Cortex of kidney (tissue), 1 donor: ENCODE data around the gene KRTAP4-12.
"Not testable (repeated sequence)": the region's sequence is repeated elsewhere in the genome, so short reads cannot be mapped to it uniquely, and the experiment has no call there.

Source experiments
- DNase-seq: peaks from one replicate; lab custom pipeline; 2025; lab: John Stamatoyannopoulos, UW

The KRTAP4-12 gene

GRCh38 chr17:41123991-41124371 lies at the start of gene KRTAP4-12:
TSS of gene KRTAP4-12 (minus strand) at chr17:41124182. CDS start at chr17:41124122, 60 bp downstream.
- DNase-seq = not testable (repeated sequence)

- no peak for DNase-seq
Measured at GRCh38 chr17:41171886-41172285, 47.9 kb upstream of the KRTAP4-12 start.

- DNase-seq = no peak
Measured at GRCh38 chr17:41168121-41168520, 44.1 kb upstream of the KRTAP4-12 start, which contains the start of gene KRTAP4-3. TSS of gene KRTAP4-3 (minus strand) at chr17:41168221. CDS start at chr17:41168172, 49 bp downstream.

- no peak for DNase-seq
Measured at GRCh38 chr17:41167561-41167960, 43.6 kb upstream of the KRTAP4-12 start.

GRCh38 chr17:41163828-41164227 lies 39.8 kb upstream of the KRTAP4-12 start:
- no peak for DNase-seq

GRCh38 chr17:41160648-41161047 lies 36.7 kb upstream of the KRTAP4-12 start, which contains the start of gene KRTAP4-4:
TSS of gene KRTAP4-4 (minus strand) at chr17:41160748. CDS start at chr17:41160691, 57 bp downstream.
- no peak for DNase-seq

- not testable (repeated sequence) for DNase-seq
Measured at GRCh38 chr17:41160190-41160589, 36.2 kb upstream of the KRTAP4-12 start.

GRCh38 chr17:41153856-41154255 lies 29.9 kb upstream of the KRTAP4-12 start:
- no peak for DNase-seq

- no peak for DNase-seq
Measured at GRCh38 chr17:41151525-41151924, 27.5 kb upstream of the KRTAP4-12 start.

GRCh38 chr17:41150026-41150425 lies 26.0 kb upstream of the KRTAP4-12 start:
- no peak for DNase-seq

- DNase-seq = no peak
Measured at GRCh38 chr17:41149652-41149985, 25.6 kb upstream of the KRTAP4-12 start, which contains the start of gene KRTAP4-5. TSS of gene KRTAP4-5 (minus strand) at chr17:41149825. CDS start at chr17:41149767, 58 bp downstream.

- not testable (repeated sequence) for DNase-seq
Measured at GRCh38 chr17:41148971-41149651, 25.1 kb upstream of the KRTAP4-12 start.

GRCh38 chr17:41147531-41148204 lies 23.7 kb upstream of the KRTAP4-12 start:
- DNase-seq = no peak

GRCh38 chr17:41145261-41145660 lies 21.3 kb upstream of the KRTAP4-12 start:
- DNase-seq = no peak

- no peak for DNase-seq
Measured at GRCh38 chr17:41144846-41145245, 20.9 kb upstream of the KRTAP4-12 start.

GRCh38 chr17:41141361-41141760 lies 17.4 kb upstream of the KRTAP4-12 start:
- DNase-seq = no peak

GRCh38 chr17:41140360-41141131 lies 16.6 kb upstream of the KRTAP4-12 start, which contains the start of gene KRTAP4-6:
TSS of gene KRTAP4-6 (minus strand) at chr17:41140544. CDS start at chr17:41140487, 57 bp downstream.
- no peak for DNase-seq

GRCh38 chr17:41139865-41140264 lies 15.9 kb upstream of the KRTAP4-12 start:
- DNase-seq = not testable (repeated sequence)

GRCh38 chr17:41133880-41134735 lies 10.1 kb upstream of the KRTAP4-12 start:
- DNase-seq = no peak

GRCh38 chr17:41131979-41132378 lies 8.0 kb upstream of the KRTAP4-12 start:
- DNase-seq = no peak

- no peak for DNase-seq
Measured at GRCh38 chr17:41127371-41127770, 3.4 kb upstream of the KRTAP4-12 start.
